GM18511 (cell line): ENCODE measurements around the gene PLEKHO2.
A peak's percentile ranks its signal among the peaks of the same experiment; 100 is the strongest.

Experiments
- ATAC-seq: cut with Tn5 transposase; IDR thresholded peaks from one replicate; pipeline ENCODE4 v1.9.1; 2021; ENCODE audit warnings: mild to moderate bottlenecking, moderate library complexity; ENCODE audit not compliant: unreplicated experiment

Gene PLEKHO2

GRCh38 chr15:64911311-64912186 lies 69.8 kb downstream of the PLEKHO2 start, which contains the start of gene ANKDD1A:
Gene ANKDD1A, plus strand, starts transcription at chr15:64911902. Its CDS starts 29 bp downstream, at chr15:64911931.
- ATAC-seq: peak; percentile 74

- ATAC-seq: no peak
Observed at GRCh38 chr15:64912379-64913325, 70.9 kb downstream of the PLEKHO2 start.

DNA sequence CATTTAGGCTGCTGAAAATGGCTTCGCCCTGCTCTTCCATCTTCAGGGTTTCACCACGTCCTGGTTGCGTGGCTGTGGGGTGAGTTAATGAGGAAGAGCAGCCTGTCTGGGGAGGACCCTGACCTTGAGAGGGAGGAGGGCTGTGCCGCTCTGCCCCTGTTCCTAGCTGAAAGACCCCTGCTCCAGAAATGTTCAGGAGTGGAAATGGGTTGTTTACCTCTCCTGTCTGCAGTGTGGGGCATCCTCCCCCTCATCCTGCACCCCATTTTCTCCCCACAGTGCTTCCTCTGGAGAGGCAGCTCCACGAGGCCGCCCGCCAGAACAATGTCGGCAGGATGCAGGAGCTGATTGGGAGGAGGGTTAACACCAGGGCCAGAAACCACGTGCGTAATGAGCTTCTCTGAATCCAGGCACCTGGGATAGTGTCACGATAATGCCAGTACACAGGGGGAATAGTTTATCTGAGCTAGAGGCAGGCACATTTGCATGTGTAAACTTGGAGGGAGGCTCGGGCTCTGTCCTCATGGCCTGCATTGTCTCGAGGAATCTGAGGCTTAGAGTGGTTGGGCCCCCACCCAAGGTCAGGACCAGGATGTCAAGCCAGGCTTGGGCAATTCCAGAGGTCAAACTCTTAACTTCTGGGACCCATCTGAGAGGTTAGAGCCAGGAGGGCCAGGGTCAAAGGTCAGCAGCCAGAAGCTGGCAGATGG lies 74.0 kb downstream of the PLEKHO2 start:
- ATAC-seq: no peak

DNA sequence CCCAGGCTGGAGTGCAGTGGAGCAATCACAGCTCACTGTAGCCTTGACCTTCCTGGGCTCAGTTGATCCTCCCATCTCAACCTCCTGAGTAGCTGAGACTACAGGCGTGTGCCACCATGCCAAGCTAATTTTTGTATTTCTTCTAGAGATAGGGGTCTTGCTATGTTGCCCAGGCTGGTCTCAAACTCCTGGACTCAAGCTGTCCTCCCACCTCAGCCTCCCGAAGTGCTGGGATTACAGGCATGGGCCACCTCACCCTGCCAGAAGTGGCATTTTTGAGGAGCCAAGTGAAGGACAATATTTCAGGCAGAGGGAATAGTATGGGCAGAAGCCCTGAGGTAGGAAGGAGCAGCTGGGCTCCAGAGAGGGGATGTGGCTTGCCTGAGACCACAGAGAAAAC lies 74.7 kb downstream of the PLEKHO2 start:
- ATAC-seq: no peak

DNA sequence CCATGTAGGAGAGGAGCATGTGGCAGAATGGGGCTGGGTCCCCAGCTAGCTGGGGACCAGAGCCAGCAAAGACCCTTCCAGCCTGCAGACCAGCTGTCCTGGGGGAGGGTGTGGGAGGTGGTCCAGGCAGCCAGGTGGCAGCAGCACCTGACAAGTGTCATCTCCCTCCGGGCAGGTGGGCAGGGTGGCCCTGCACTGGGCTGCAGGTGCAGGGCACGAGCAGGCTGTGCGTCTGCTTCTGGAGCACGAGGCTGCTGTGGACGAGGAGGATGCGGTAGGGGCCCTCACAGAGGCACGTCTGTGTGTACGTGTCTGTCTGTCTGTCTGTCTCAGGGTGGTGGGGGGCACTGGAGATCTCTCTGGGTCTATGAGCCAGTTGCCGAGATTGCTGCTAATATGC lies 75.5 kb downstream of the PLEKHO2 start:
- ATAC-seq: no peak
